NCI-H2196 (cell line): Measurements from ENCODE around the gene CPED1.
A peak's percentile ranks its signal among the peaks of the same experiment; 100 is the strongest.
"Not testable (repeated sequence)": the region's sequence is repeated elsewhere in the genome, so short reads cannot be mapped to it uniquely, and the experiment has no call there.

Experiments
- DNase-seq: peaks from one replicate; lab custom pipeline; 2025; ENCODE audit not compliant: unreplicated experiment; lab: John Stamatoyannopoulos, UW

CPED1 gene

DNA sequence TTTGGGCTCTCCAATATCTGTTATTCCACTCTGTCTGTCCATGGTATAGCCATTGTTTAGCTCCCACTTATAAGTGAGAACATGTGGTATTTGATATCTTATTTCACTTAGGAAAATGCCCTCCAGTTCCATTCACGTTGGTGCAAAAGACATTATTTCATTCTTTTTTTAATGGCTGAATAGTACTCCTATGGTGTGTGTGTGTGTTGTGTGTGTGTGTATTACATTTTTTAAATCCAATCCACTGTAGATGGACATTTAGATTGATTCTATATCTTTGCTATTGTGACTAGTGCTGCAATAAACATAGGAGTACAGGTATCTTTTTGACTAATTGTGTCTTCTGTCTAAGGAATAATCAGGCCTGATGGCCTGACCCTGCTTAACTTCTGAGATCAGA is 7.4 kb upstream of the CPED1 start:
- DNase-seq: no peak

DNA sequence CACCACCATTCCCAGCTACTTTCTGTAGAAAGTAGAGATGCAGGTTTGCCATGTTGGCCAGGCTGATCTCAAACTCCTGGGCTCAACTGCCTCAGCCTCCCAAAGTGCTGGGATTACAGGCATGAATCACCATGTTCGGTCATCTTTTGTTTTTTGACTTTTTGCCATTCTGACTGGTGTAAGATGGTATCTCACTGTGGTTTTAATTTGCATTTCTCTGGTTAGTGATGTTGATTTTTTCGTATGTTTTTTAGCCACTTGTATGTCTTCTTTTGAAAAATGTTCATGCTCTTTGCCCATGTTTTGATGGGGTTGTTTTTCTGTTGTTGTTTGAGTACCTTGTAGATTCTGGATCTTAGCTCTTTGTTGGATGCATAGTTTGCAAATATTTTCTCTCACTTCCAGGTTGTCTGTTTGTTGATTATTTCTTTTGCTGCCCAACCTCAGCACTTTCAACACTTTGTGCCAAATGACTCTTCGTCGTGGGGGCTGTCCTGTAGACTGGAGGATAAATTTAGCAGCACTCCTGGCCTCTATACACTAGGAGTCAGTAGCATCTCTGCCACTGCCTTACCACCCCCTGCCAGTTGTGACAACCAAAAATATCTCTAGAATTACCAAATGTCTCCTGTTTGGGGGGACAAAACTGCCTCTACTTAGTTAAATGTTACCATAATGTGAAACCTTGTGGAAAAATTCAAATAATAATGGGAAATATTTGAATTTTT is 6.5 kb upstream of the CPED1 start:
- DNase-seq: no peak

DNA sequence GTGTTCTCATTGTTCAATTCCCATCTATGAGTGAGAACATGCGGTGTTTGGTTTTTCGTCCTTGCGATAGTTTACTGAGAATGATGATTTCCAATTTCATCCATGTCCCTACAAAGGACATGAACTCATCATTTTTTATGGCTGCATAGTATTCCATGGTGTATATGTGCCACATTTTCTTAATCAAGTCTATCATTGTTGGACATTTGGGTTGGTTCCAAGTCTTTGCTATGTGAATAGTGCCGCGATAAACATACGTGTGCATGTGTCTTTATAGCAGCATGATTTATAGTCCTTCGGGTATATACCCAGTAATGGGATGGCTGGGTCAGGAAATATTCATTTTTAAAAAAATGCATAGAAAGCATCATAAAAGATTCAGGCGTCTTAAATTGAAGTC is 4.9 kb upstream of the CPED1 start:
- DNase-seq: not testable (repeated sequence)

DNA sequence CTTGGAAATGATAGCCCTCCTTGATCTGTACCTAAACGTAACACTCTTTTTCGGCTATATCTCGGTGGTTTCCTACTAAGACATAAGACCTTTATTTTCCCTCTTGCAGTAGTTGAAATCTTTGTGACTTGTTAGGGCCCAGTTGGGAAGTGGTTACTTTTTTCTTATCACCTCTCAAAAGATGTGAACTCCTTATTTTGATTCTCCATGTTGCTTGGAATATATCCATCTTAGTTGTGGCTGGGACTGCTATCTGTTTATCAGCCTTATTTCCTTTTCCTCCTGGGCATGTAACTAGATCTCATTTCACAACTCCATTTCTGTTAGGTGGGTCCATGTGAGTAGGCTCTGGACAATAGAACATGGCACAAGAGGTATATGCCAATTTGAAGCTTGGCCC is 4.1 kb upstream of the CPED1 start:
- DNase-seq: no peak

DNA sequence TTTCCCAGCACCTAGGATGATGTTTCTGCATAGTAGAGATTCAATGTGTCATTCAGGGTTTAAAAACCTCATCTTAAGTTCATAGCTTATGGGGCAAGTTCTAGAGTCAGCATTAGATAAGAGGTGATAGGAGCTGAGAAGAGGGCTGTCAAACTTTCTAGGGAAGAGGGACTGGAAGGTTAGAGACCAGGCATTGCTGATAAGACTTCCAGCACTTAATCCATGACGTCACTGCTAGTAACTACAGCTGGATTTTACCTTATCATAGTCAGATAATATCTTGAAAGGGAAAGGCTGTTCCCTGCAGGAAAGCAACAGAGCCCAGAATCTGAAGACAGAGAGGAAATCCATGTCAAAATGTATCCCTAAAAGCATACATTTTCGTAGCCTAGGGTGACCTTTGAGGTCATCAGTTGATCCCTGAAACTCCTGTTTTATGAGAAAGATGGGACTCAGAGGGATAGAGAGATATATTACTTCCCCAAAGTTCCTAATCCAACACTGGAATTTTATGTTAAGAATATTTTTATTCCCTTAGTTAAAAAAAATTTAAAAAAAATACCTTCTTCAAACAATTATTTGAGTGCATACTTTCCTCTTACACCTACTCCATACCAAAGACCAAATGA is 3.3 kb upstream of the CPED1 start:
- no peak for DNase-seq

DNA sequence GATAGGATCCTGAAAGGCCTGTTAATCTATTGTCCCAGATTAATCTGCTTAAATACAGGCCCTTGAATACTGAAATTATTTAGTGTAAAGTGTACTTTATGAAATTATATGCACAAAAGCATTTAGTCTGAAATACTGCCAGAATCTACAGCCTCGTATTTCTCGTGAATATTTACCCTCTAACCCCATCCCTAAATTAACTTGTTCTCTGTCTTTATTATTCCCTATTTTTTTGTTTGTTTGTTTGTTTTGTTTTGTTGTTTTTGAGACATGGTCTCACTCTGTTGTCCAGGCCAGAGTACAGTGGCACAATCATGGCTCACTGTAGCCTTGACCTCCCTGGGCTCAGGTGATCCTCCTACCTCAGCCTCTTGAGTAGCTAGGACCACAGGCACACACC is 2.7 kb upstream of the CPED1 start:
- no peak for DNase-seq

DNA sequence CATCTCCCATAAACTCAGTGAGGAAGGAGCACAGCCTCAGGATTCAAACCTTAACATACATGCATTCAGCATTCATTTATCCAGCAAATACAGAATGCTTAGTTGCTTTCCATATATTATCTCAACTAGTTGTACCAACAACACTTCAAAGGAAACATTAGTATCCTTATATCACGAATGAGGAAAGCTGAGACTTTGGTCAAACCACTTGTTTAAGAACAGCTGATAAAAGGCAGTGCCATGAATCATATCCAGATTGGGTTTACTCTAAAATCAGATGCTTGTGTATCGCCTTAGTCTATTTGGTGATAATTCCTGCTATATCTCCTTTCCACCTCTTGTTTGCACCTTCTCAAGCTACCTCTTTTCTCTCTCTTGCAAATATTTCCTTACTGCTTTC is 1.9 kb upstream of the CPED1 start:
- no peak for DNase-seq

DNA sequence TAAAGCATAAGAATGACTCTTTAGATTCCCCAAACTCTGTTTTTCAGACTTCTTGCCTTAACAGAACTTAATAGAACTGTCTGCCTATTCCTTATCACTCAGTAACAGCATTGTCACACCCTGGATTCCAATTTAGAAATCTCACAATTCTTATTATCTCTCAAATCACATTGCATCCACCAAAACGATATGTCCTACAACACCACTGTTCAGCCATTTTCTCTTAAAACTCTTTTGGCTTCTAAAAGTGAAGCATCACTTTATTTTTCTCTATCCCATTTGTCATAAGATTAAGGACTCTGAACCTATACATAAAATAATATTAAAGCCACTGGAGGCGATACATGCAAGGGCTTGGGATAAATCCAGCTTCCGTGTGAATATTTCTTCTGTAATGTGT is 1.2 kb upstream of the CPED1 start:
- DNase-seq: no peak

DNA sequence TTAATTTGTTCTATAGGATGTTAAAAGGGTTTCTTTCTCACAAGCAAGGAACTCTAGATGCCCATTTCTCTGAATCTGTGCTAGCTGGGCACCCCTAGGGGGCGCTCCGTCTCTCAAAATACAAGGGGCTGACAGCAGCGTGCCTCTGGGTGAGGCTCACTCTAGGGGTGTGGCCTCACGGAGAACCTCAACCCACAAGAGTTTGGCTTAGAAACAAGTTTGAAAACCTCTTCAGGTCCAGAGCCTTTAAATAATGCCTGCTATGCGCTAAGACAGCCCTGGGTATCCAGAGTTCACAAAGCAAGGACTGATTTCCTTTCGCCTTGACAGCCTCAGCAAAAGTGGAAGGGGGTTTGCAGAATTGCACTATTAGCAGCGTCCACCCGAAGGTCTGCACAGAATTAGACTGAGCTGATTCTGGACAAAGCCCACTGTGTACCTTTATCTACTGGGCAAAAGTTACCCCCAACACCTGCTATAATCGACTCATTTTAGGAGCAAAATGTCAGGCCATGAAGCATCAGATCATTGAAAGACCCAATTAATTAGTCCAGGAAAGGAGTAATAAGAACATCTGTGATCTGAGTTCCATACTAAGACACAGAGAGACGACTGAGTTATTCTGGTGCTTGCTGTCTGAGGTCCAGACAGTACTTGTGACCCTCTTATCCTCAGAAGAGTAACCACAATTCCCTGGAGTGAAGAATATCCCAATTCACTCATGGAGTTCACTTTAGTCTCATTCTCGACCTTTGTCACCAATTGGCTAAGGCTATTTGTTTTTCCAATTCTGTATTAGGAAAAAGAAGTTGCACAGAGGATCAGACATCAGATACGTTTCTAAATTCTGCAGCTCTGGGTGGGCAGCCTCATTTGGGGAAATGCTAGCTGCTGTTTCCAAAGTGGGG is 574 bp upstream of the CPED1 start:
- peak; percentile 86 for DNase-seq

DNA sequence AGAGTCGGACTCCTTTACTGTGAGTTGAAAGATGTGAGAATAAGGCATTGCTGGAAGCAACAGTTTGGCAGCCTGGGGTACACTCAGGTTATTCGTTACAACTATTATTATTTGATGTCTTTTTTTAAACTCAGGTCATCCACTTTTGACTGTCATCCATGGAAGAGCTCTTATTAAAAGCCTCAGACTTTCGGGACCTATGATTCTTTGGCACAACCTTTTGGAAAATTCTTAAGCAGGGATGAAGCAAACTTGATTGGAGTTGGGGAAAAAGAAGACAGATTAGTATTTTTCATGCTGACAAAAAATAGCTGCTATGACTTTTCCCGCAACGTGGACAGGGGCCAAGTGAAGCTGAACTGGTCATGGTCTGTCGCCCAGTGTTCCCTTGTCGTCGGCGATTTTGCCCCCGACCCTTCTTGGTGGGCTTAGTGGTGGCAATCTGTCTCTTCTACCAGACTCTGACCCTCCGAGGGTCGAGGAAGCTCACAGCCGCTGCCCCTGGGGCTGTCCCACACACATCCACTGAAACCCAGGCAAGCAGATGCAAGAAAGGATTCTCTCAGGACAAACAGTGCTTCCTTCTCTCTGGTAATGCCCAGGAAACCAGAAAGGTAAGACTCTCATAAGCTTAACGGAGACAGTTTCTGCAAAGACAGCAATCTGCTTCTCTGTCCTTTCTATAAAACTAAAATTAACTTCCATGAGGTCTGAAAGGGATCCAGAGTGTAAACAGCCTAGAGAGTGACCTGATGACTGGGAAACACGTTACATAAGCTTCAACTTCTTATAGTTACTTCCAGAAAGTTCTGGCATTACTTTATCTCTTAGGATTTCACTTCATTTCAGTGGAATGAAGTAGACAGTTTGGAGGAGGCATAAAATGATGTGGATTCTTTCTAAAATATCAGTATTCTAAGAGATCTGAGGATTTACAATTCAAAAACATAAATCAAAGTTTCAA is 1.0 kb downstream of the CPED1 start:
- no peak for DNase-seq

DNA sequence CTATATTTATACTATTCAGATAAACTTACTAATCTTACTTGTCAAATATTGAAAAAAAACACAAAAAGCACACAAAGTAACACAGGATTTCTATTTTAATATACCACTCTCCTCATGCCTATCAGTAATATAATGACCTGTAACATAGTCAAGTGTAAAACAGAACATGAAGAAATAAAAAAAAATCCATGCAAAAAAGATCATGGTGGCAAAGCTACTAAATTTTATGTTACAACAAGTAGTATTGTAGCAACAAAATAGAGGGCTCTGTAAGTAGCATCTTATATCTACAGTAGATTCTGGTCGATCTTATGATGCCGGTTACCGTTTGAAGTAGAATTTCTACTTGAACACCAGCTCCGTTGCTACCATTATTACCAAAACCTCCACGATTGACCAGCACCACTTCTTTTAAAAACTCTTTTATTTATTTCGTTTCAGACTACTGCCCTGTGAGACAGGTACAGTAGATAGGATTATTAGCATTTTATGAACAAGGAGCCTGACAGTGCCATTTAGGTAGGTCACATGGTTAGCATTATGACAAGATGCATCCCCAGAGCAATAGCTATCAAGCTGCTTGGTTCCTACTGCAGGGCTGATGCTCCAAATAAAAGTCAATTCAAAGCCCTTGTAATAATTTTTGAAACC is 2.1 kb downstream of the CPED1 start:
- DNase-seq: no peak

DNA sequence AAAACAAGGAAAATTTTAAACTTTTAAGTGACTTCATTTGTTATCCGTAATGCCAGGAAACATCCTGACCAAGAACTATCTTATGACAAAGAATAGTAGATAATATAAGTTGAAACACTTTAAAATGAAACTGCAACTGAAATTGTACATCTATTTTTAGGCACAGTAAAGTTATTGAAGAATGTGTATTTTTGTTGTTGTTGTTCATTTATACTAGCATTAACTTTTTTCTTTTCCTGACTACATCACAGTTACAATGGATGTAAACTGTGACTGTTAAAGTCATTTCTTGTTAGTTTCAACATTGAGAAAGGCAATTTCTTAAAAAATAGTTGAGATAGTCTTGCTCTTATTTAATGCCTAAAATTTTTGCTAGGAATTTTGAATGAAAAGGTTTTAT is 2.6 kb downstream of the CPED1 start:
- no peak for DNase-seq

DNA sequence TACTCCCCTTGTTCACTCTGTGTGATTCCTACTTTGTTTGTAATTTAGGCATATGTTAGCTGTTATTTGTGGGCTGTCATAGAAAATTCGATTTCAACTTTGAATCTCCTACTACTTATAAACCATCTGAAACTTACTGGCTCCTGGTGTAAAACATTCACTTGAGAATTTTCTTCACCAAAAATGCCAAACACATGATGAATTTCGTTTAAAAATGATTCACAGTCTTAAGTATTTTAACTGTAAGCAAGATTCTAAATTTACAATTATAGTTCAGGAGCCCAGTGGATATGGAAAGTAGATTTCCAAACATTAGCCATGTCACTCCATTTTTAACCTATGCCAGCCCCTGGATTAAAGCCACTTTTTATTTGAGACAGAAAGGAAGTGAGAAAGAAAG is 3.1 kb downstream of the CPED1 start:
- no peak for DNase-seq

DNA sequence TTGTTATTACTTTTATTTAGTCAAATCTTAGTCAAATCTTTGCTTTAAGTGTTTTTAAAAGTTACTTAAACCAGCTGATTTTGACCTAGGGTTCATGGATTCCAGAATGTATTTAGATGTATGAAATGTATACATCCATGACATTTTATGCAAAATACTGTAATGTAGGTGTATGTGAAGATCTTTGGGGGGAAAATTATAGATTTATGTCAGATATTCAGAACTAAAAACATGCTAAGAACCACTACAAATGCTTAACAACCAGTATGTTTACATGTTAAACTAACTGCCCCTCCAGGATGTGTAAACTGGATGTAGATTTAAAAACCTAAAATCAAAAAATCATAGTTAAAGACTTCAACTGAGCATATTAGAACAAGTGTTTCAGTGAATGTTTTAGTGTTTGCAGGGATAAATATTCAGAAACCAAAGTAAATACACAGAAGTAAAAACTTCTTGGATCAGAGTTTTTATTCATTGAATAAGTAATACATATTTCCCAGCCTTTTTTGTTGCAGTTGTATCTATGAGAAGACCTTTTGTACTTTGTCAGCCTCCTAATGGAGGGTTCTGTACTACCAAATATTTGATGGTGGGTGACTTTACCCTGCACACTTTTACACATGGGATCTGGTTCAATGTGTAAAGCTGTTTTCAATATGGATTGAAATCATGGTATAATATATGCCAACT is 3.9 kb downstream of the CPED1 start:
- DNase-seq: no peak

DNA sequence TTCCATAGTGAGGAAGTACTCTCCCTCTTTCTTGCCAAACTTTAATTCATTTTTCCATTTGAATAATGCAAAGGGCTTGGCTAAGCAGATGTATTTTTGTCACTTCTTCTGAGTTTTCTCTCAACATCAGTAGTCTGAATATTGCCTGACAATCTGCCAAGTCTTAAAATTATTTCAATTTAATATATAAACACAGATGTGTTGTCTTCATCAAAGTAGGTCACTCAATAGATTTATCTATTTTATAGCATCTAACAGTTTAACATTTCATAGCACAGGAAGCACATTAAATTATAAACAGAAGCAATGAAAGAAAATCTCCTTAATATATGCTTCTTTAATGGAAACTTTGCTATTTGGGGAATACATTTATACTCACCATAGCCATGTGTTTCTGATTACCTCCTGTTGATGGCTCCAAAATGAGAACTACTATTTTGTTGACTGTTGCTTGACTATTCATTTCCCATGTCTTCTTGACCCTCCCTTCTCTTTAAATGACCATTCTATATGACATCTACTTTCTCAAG is 4.5 kb downstream of the CPED1 start:
- DNase-seq: no peak

DNA sequence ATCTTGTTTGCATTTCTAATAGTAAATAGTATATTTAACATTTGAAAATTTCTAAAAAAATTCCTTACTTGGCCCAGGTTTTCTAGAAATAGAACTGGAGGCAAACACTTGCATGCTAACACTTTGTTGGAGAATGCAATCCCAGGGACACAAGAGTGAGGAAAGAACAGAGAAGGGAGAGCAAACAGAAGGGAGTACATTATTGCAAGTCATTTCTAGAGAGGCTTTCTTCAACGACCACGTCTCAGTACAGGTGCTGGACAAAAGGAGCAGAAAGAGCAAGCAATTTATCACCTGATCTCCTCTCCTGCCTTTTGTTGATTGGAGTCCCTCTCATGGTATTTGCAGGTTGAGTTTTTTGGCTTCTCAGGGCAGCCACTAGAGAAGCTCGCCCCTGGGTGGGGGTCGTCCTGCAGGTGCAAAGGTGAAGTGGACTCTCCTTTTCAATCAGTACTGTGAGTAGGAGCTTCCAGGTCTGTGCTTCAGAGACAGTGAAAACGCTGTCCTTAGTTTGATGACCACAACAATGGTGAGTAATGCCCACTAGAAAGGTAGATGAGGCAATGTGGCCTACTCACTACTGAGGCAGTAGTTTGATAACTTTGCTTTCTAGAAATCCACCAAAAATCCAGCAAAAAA is 5.2 kb downstream of the CPED1 start:
- no peak for DNase-seq

DNA sequence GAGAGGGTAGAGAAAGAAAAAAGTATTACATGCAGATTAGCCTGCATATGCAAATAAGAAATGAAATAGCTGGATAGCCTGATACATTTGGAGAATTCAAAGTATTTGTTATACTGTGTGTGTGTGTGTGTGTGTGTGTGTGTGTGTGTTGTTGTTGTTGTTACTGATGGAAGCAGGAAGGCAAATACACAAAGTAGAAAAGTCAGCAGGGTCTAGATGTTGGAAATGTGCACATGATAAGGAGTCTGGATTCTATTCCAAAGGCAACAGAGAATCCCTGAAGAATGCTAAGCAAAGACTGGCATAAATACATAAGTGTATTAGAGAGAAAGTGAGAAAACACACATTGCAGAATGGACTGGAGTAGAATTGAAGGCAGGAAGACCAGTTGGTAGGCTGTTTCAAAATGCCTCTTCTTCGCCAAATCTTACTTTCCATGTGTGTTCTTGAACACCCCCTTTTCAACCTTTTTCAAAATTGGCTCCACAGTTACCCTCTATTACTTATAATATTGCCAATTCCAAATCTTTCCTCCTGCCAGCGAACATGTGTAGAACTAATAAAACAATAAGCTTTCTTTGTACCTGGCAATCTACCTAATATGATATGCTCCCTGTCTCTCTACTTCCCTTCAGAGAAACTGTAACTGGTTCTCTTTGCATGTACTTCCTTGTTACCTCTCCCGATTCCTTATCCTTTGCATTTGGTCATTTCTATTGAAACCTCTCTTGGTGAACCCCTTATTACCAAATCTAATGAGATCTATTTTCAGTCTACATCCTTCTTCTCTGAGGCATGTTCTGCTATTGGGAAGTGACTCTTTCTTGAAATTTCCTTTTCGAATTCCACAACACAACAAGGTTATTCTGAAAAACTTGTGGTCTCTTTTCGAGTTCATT is 6.2 kb downstream of the CPED1 start:
- no peak for DNase-seq

DNA sequence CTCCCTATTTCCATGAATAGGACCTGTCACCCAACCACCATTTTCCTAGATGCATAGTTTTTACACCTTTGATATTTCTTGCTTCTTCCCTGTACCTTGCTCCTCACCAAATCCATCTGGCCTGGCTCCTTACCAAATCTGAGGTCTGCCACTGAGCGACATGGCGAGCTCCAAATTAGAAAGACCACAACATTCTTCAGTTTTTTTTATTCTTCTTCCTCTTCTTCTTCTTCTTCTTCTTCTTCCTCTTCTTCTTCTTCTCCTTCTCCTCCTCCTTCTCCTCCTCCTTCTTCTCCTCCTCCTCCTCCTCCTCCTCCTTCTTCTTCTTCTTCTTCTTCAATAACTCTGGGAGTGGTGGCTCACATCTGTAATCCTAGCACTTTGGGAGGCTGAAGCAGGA is 7.1 kb downstream of the CPED1 start:
- no peak for DNase-seq
